SH-SY5Y (cell line): ENCODE data around the gene MRPL52.

Source experiments
- GATA2 ChIP-seq: IDR thresholded peaks from 2 replicates; pipeline ENCODE4 v1.6.1; 2011; ENCODE audit warnings: mild to moderate bottlenecking, low read depth, low read length
- GATA3 ChIP-seq: IDR thresholded peaks from 2 replicates; pipeline ENCODE4 v1.6.1; 2011; ENCODE audit warnings: low read depth, mild to moderate bottlenecking, low read length, moderate library complexity

GRCh38 chr14:22854963-22855724 lies 25.5 kb downstream of the MRPL52 start:
- TF ChIP-seq GATA2 = no peak
- TF ChIP-seq GATA3 = no peak
